GM21528 (cell line): ENCODE results near the gene SFTPA2.
"Not testable (repeated sequence)": the region's sequence is repeated elsewhere in the genome, so short reads cannot be mapped to it uniquely, and the experiment has no call there.

ENCODE experiments used
- ATAC-seq: cut with Tn5 transposase; IDR thresholded peaks from one replicate; pipeline ENCODE4 v1.9.1; 2021; ENCODE audit warnings: mild to moderate bottlenecking, moderate library complexity; ENCODE audit not compliant: unreplicated experiment, low FRiP score

Gene SFTPA2

GRCh38 chr10:79561257-79561656, 1.1 kb upstream of the SFTPA2 start:
- no peak for ATAC-seq

- ATAC-seq: no peak
These were observed 481 bp downstream of the SFTPA2 start for GRCh38 chr10:79559726-79560125.

GRCh38 chr10:79556961-79557360, 3.2 kb downstream of the SFTPA2 start:
- not testable (repeated sequence) for ATAC-seq

DNA sequence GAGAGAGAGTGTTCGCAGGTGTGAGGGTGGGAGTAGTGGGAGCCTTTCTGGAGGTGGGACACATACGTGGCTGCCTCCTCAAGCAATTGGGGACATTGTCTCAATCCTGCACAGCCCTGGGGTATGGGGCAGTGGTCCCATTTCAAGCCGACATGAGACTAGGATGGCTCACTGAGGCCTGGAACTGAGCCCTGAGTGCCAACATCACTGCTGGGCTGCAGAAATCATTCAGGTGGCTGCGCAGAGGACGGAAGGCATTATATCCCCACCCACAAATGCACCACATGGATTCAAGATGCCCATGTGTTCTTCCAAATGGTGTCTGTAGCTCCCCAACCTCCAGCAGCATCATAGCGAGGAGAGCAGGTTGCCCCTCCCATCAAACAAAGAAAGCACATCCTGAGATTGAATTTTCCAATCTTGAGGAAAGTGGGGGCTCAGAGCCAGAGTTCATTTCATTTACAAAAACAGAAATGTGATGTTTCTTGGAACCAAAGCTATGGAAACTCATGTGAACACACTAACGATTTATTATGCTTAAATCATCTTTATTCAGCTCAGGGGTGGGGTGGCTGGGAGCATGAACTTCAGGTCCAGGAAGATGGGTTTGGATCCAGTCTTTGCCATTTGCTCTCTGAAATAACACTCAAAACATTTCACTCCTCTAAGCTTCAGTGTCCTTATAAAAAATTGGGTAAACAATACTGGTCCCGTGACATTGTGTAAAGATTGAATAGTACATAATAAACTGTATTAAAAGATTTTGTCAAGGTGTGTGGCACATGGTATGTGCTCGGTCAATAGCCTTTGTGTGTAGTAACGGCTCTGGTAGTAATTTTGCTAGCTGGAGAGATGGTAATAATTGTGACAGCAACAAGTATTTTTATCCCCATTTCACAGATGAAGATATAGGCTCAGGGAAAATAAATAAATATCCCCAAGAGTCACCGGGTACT, 4.6 kb downstream of the SFTPA2 start:
- no peak for ATAC-seq

GRCh38 chr10:79552143-79552542, 8.1 kb downstream of the SFTPA2 start:
- ATAC-seq: no peak

DNA sequence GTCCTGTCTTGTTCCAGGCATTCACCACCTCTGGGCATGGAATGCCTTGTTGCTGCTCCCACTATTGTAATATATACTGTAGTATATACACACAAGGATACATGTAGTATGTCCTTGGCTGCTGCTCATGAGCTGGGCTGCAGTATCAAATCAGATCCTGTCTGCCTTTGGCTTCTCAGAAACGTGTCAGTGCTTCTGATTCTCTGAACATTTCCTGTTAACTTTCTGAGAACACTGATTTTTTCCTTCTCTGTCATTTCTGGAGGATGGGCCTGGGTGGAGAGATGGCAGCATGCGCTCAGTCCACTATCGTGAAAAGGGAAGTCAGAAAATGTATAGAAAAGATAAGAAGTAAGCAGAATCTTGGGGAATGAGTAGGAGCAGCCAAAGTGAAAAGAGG, 12.2 kb downstream of the SFTPA2 start:
- no peak for ATAC-seq

- ATAC-seq: not testable (repeated sequence)
These were observed 13.1 kb downstream of the SFTPA2 start for GRCh38 chr10:79547128-79547527.

DNA sequence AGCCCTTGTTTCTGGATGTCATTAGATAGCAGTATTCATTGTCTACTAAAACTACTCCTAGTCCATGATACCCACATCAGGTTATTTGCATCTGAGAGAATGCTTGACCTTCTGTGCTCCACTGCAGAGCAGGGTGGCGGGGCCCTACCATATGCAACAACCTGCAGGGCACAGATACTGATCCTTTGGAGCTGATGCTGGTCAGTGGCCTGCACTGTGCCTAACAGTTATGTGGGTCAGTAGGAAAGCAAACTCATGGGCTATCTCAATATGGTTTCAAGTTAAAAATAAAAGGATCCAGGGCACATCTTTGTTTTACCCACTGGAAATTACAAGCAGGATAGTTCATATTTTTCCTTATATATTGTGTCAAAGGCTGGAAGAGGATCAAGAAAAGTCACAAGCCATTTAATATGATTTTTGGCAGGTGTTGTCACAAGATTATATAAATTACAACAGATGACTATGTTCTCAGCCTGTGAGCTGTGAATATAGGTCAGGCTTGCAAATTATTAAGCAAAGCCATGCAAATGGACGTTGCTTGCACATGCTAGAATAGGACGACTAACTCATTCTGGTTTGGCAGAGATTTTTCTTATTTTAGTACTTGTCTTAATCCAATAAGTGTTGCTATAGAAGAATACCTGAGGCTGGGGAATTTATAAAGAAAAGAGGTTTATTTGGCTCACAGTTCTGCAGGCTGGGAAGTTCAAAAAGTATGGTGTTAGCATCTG, 15.1 kb downstream of the SFTPA2 start:
- ATAC-seq: not testable (repeated sequence)

DNA sequence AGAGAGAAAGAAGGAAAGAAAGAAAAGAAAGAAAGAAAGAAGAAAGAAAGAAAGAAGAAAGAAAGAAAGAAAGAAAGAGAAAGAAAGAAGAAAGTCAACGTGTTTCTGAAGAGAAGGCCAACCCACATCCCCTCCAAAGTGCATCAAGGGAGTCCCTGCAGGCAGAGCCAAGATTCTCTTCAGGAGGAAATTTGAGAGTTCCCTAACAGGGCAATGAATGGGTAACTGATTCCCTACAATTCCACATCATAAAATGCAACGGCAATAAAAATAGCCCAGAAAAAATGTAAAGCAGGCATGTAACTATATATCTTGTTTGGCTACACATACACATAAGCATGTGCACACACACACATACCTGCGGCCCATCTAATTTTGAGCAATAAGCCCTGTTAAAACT, 15.8 kb downstream of the SFTPA2 start:
- ATAC-seq: not testable (repeated sequence)

DNA sequence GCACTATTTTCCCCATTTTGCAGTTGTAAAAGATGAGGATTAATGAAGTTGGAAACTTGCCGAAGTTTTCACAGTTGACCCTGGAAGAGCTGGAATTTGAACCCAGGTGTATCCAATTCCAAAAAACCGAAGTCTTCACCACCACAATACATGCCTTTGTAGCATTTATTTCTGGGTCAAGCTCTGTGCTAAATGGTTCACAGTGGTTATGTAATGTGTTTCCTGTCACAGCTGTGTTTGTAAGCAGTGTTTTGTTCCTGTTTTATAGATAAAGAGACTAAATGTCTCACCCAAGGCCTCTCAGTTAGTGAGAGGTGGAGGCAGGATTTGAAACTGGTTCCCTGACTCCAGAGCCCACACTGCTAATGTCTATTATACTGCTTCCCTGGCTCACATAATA, 17.6 kb downstream of the SFTPA2 start:
- no peak for ATAC-seq

GRCh38 chr10:79540930-79541329, 19.3 kb downstream of the SFTPA2 start:
- peak; percentile 80 for ATAC-seq

DNA sequence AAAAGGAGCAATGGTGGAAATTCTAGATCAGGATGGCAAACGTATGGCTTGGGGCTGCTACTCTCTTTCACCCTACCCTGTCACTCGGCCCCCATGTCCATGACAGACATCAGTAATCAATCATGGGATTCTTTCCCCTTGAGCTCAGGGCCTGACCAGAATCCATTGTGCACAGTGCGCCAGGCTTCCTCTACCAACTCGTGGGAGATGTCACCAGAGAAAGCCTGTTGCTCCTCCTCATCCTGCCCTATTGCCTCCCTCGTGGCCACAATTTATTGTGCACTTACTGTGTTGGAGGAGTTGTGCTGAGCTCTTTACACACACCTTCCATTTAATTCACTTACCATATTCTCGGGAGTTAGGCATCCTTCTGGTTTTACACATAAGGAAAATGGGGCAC, 21.9 kb downstream of the SFTPA2 start:
- ATAC-seq: not testable (repeated sequence)

GRCh38 chr10:79533903-79534175, 26.4 kb downstream of the SFTPA2 start:
- ATAC-seq: not testable (repeated sequence)

DNA sequence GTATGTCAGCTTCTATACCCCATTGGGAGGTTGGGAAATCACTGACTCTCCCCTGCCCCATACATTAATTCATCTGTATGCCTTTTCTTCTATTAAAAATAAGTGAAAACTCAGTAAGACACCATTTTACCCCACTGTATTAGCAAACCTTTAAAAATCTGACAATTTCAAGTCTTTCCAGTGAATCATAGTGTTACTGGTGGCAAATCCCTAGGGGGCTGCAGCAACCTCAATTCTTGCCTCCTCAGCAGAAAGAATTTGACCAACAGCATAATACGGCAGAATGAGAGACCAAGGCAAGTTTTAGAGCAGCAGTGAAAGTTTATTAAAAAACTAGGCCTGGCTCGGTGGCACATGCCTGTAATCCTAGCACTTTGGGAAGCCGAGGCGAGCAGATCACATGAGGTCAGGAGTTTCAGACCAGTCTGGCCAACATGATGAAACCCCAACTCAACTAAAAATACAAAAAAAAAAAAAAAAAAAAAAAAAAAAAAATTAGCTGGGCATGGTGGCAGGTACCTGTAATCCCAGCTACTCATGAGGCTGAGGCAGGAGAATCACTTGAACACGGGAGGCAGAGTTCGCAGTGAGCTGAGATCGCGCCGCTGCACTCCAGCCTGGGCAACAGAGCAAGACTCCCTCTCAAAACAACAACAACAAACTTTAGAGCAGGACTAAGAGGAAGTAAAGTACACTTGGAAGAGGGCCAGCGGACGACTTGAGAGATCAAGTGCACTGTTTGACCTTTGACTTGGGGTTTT, 26.9 kb downstream of the SFTPA2 start:
- ATAC-seq: not testable (repeated sequence)

DNA sequence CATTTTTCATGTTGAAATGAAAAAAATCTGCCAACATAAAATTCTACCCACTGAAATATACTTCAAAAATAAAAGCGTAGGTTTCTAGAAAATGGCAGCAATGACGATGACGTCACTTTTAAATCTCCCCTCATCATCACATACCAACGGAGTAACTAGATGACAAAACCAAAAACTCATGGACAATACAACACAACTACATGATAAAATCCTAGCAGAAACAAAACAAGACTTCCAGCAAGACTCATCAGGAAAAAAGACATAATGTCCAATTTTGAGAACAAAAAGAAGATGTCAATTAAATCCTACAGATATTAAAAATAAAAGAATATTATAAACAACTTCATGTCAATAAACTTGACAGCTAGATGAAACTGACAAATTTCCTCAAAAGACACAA, 31.9 kb downstream of the SFTPA2 start:
- ATAC-seq: not testable (repeated sequence)

- peak; percentile 83 for ATAC-seq
These were observed 35.0 kb downstream of the SFTPA2 start for GRCh38 chr10:79525049-79525710.

- not testable (repeated sequence) for ATAC-seq
These were observed 36.9 kb downstream of the SFTPA2 start for GRCh38 chr10:79523157-79523853.

GRCh38 chr10:79522464-79522863, 37.7 kb downstream of the SFTPA2 start:
- not testable (repeated sequence) for ATAC-seq

- ATAC-seq: not testable (repeated sequence)
These were observed 38.5 kb downstream of the SFTPA2 start for GRCh38 chr10:79521751-79522150.

GRCh38 chr10:79517567-79517966, 42.6 kb downstream of the SFTPA2 start:
- ATAC-seq: not testable (repeated sequence)
